Ovary (tissue), 9 donors: ENCODE results near the gene TOR1AIP1. TPM values are rescaled to one million over a fixed set of nuclear protein-coding genes. Genes with fewer than 3 reads are reported as not detected.

Experiments
- DNase-seq, 5 donors: peaks; one replicate each; pipeline ENCODE4 v3.0.0-alpha.2; 2019 to 2020
- H3K27ac ChIP-seq, 2 donors: fragments of 200-600 bp; one replicate each; pipeline versions ENCODE4 v1.5.1 to v1.8.0; 2019 to 2022
- H3K27me3 ChIP-seq: fragments of 200-600 bp; one replicate; pipeline ENCODE4 v1.8.0; 2022
- H3K36me3 ChIP-seq: fragments of 200-600 bp; sonication (generic); one replicate; pipeline ENCODE4 v1.5.1; 2019
- H3K4me1 ChIP-seq: one replicate; pipeline ENCODE4 v1.8.1; 2013; ENCODE audit warnings: mild to moderate bottlenecking, moderate library complexity; ENCODE audit not compliant: insufficient read depth
- H3K4me3 ChIP-seq: fragments of 200-600 bp; sonication (generic); one replicate; pipeline ENCODE4 v1.5.1; 2017
- H3K9me3 ChIP-seq, 2 donors: fragments of 200-600 bp in 1 of 2; sonication (generic) in 1 of 2; one replicate each; pipeline versions ENCODE4 v1.5.1 to v1.8.1; 2013 to 2019; ENCODE audit warnings: mild to moderate bottlenecking in 1 of 2, moderate library complexity in 1 of 2
- EP300 ChIP-seq: sonication (generic); formaldehyde crosslinking; IDR thresholded peaks from one replicate; pipeline ENCODE4 v1.6.1; 2017; ENCODE audit warnings: antibody characterized with exemption
- POLR2A ChIP-seq: fragments of 450-650 bp; IDR thresholded peaks from one replicate; pipeline ENCODE4 v1.6.1; 2017; ENCODE audit warnings: antibody characterized with exemption, mild to moderate bottlenecking, moderate library complexity
- WGBS, 3 donors: extraction: QIAGEN DNeasy Blood & Tissue Kit in 1 of 3; methylation state at CpG; one replicate each; pipeline versions ENCODE4 v1.1.5 to v1.1.7; 2013 to 2017; 5-methylcytosine and 5-hydroxymethylcytosine counted together
- intact Hi-C, 4 donors: fragments of 100-400 bp; cut with DNase I; formaldehyde crosslinking; loops; one replicate each; pipeline versions ENCODE4 v1.11.0 to v1.15.1; 2022 to 2023
- polyA plus RNA-seq, 2 donors: library from polyadenylated mRNA; stranded (reverse); fragments of 200-250 nt in 1 of 2; fragments of 350-450 nt in 1 of 2; fragmentation: Illumina TruSeq in 1 of 2; extraction: RNeasy Lipid Tissue Mini Kit (QIAGEN cat#74804) in 1 of 2; gene quantifications; one replicate each; pipeline ENCODE4 v1.2.3, GENCODE V29; 2013 to 2014
- total RNA-seq, 7 donors: library from RNA; depleted of rRNA in 2 of 7; stranded (reverse); fragments of >200 nt in 2 of 7; fragmentation: NEBNext Ultra II Directional in 3 of 7; extraction: Animal tissue kit (Norgen Biotek cat#: 25700) in 3 of 7; gene quantifications; one replicate each; pipeline versions ENCODE4 v1.1.0 to v1.2.4, GENCODE V29; 2016 to 2023
- TF ChIP-seq, protein P1 (sequence below), 3 donors: fragments of 450-650 bp in 2 of 3; fragments of 200-600 bp in 1 of 3; IDR thresholded peaks; one replicate each; pipeline versions ENCODE4 v1.5.1 to v1.8.0; 2016 to 2022; ENCODE audit warnings: antibody characterized with exemption in 3 of 3, mild to moderate bottlenecking in 1 of 3
- donor health status: DM: no; HTN: no; CAD: no; lungs with moderate emphysema.
- donor health status: DM: no; HTN: no; CAD: no.
- donor health status: Bipolar disorder and iron deficiency.
- donor health status: DM: yes; HTN: yes; CAD: no.
- donor health status: DM: no; HTN: no; CAD: no.
- donor health status: DM: yes; HTN: yes; CAD: no.

Gene TOR1AIP1
- total and polyA plus RNA-seq, 9 donors = 46.2 to 93.5 (median 61.1) TPM

GRCh38 chr1:179968994-179969919, 87.2 kb downstream of the TOR1AIP1 start:
- intact Hi-C loops = no loop called here
- Histone ChIP-seq H3K4me3 (no peak overlapping the region), H3K36me3 (no peaks in the 10 kb centered on the region), H3K9me3 (peaks cover 0 to 3% of the 10 kb centered on the region in 2 donors), H3K27ac (peak overlapping the region in 1 of 2 donors; percentile 53), H3K4me1 (peaks cover 12% of the 10 kb centered on the region), H3K27me3 (no peaks in the 10 kb centered on the region)
- WGBS, 3 donors = 77 to 79% (median 78%) methylated on average over 8 of the region's 8 CpGs
- no peak for TF ChIP-seq POLR2A
- TF ChIP-seq, protein P1, sequence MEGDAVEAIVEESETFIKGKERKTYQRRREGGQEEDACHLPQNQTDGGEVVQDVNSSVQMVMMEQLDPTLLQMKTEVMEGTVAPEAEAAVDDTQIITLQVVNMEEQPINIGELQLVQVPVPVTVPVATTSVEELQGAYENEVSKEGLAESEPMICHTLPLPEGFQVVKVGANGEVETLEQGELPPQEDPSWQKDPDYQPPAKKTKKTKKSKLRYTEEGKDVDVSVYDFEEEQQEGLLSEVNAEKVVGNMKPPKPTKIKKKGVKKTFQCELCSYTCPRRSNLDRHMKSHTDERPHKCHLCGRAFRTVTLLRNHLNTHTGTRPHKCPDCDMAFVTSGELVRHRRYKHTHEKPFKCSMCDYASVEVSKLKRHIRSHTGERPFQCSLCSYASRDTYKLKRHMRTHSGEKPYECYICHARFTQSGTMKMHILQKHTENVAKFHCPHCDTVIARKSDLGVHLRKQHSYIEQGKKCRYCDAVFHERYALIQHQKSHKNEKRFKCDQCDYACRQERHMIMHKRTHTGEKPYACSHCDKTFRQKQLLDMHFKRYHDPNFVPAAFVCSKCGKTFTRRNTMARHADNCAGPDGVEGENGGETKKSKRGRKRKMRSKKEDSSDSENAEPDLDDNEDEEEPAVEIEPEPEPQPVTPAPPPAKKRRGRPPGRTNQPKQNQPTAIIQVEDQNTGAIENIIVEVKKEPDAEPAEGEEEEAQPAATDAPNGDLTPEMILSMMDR (IDR thresholded peaks at IDR 0.05) = no peak
- TF ChIP-seq EP300 = no peak
- DNase-seq = no peak

Other genes starting within 250 kb of the TOR1AIP1 start
- under 1 TPM in 4 of 7 donors, not detected in 3; 0.10 to 0.72 (median 0.47) TPM for gene FAM163A, start 139.0 kb upstream of the TOR1AIP1 start, total RNA-seq
- gene FAM163A, start 139.0 kb upstream of the TOR1AIP1 start, polyA plus RNA-seq = 1 to 10 TPM in 1 of 2 donors, under 1 TPM in 1; 0.16 to 1.7 TPM
- gene TOR1AIP2, start 4.5 kb upstream of the TOR1AIP1 start, total RNA-seq = 10 to 100 TPM; 61.8 to 89.7 (median 74.8) TPM
- gene TOR1AIP2, start 4.5 kb upstream of the TOR1AIP1 start, polyA plus RNA-seq = 10 to 100 TPM in 1 of 2 donors, 1 to 10 TPM in 1; 9.7 to 30.0 TPM
- gene CEP350, start 72.5 kb downstream of the TOR1AIP1 start, total RNA-seq = 10 to 100 TPM; 38.7 to 69.4 (median 55.2) TPM
- gene CEP350, start 72.5 kb downstream of the TOR1AIP1 start, polyA plus RNA-seq = 10 to 100 TPM in 1 of 2 donors, 1 to 10 TPM in 1; 7.9 to 16.2 TPM